WTC11 (cell line): ENCODE data around the gene WDR19. TPM values are rescaled to one million over a fixed set of nuclear protein-coding genes. Genes with fewer than 3 reads are reported as not detected.

Source experiments
- ATAC-seq: fragments of 200-7000 bp; cut with Tn5 transposase; 2 replicates; pipeline ENCODE4 v1.10.0; 2021; ENCODE audit warnings: mild to moderate bottlenecking, moderate library complexity
- CTCF ChIA-PET: fragments of 300-600 bp; sonication (Branson Sonifier 250); formaldehyde crosslinking; loops from one replicate; lab custom pipeline; 2021; ENCODE audit warnings: antibody characterized with exemption; lab: Charles Lee
- POLR2A ChIA-PET: fragments of 350-600 bp; sonication (Branson Sonifier 250); formaldehyde crosslinking; loops from one replicate; lab custom pipeline; 2021; ENCODE audit warnings: antibody characterized with exemption; lab: Charles Lee
- DNase-seq: peaks from one replicate; pipeline ENCODE4 v3.0.0; 2021; ENCODE audit warnings: low spot score
- H3K27ac Mint-ChIP-seq: 2 replicates; pipeline ENCODE4 v1.8.0; 2021; ENCODE audit warnings: mixed read lengths
- H3K27me3 Mint-ChIP-seq: 2 replicates; pipeline ENCODE4 v1.8.0; 2021; ENCODE audit warnings: low read depth, mild to moderate bottlenecking, moderate library complexity, mixed read lengths
- H3K36me3 Mint-ChIP-seq: 2 replicates; pipeline ENCODE4 v1.8.0; 2021; ENCODE audit warnings: mixed read lengths
- H3K4me1 Mint-ChIP-seq: 2 replicates; pipeline ENCODE4 v1.8.0; 2022; ENCODE audit warnings: mixed read lengths
- H3K4me3 Mint-ChIP-seq: 2 replicates; pipeline ENCODE4 v1.8.0; 2021; ENCODE audit warnings: mild to moderate bottlenecking, moderate library complexity, mixed read lengths
- H3K9me3 Mint-ChIP-seq: 2 replicates; pipeline ENCODE4 v1.8.0; 2021; ENCODE audit warnings: mixed read lengths
- CBFB ChIP-seq: sonication (generic); formaldehyde crosslinking; IDR thresholded peaks from 2 replicates; pipeline ENCODE4 v1.8.1; 2022; ENCODE audit warnings: mild to moderate bottlenecking, low read depth, missing genetic modification reagents
- CREM ChIP-seq: sonication (generic); formaldehyde crosslinking; IDR thresholded peaks from 2 replicates; pipeline ENCODE4 v1.8.1; 2022; ENCODE audit warnings: mild to moderate bottlenecking, missing genetic modification reagents, moderate library complexity
- E2F4 ChIP-seq: sonication (generic); formaldehyde crosslinking; IDR thresholded peaks from 2 replicates; pipeline ENCODE4 v1.8.1; 2022; ENCODE audit warnings: low read depth, mild to moderate bottlenecking, moderate library complexity, missing genetic modification reagents, borderline replicate concordance
- EMX1 ChIP-seq: fragments of 250-450 bp; sonication (Bioruptor Pico); IDR thresholded peaks from 2 replicates; pipeline ENCODE4 v1.8.0; 2021; ENCODE audit warnings: mild to moderate bottlenecking
- ESRRA ChIP-seq: sonication (generic); formaldehyde crosslinking; IDR thresholded peaks from 2 replicates; pipeline ENCODE4 v1.8.1; 2022; ENCODE audit warnings: mild to moderate bottlenecking, missing genetic modification reagents, borderline replicate concordance
- GTF2I ChIP-seq: fragments of 250-450 bp; sonication (Bioruptor Pico); conservative IDR thresholded peaks from 2 replicates; pipeline ENCODE4 v1.4.0; 2021; ENCODE audit warnings: mild to moderate bottlenecking
- NR1H2 ChIP-seq: sonication (generic); formaldehyde crosslinking; IDR thresholded peaks from 2 replicates; pipeline ENCODE4 v1.9.0; 2021; ENCODE audit warnings: mild to moderate bottlenecking, moderate library complexity, missing genetic modification reagents
- OVOL2 ChIP-seq: fragments of 250-450 bp; sonication (Bioruptor Pico); IDR thresholded peaks from 2 replicates; pipeline ENCODE4 v1.9.0; 2021; ENCODE audit warnings: mild to moderate bottlenecking, borderline replicate concordance
- RELA ChIP-seq: sonication (generic); formaldehyde crosslinking; IDR thresholded peaks from 2 replicates; pipeline ENCODE4 v1.8.1; 2022; ENCODE audit warnings: missing genetic modification reagents, mild to moderate bottlenecking, borderline replicate concordance
- SMAD3 ChIP-seq: sonication (generic); formaldehyde crosslinking; IDR thresholded peaks from 2 replicates; pipeline ENCODE4 v1.8.0; 2022; ENCODE audit warnings: missing genetic modification reagents, mild to moderate bottlenecking, borderline replicate concordance
- USF2 ChIP-seq: sonication (generic); formaldehyde crosslinking; IDR thresholded peaks from 2 replicates; pipeline ENCODE4 v1.8.1; 2023; ENCODE audit warnings: mild to moderate bottlenecking, missing genetic modification reagents, moderate library complexity
- ZBTB43 ChIP-seq: sonication (generic); formaldehyde crosslinking; IDR thresholded peaks from 2 replicates; pipeline ENCODE4 v1.8.1; 2023; ENCODE audit warnings: mild to moderate bottlenecking, missing genetic modification reagents
- ZNF138 ChIP-seq: sonication (generic); formaldehyde crosslinking; conservative IDR thresholded peaks from 2 replicates; pipeline ENCODE4 v1.8.1; 2022; ENCODE audit warnings: mild to moderate bottlenecking, moderate library complexity, missing genetic modification reagents
- ZNF317 ChIP-seq: sonication (generic); formaldehyde crosslinking; IDR thresholded peaks from 2 replicates; pipeline ENCODE4 v1.8.1; 2023; ENCODE audit warnings: low read depth, mild to moderate bottlenecking, moderate library complexity, missing genetic modification reagents, borderline replicate concordance
- ZNF416 ChIP-seq: fragments of 250-450 bp; sonication (Bioruptor Pico); IDR thresholded peaks from 2 replicates; pipeline ENCODE4 v1.9.0; 2021; ENCODE audit warnings: mild to moderate bottlenecking, inconsistent platforms
- ZNF532 ChIP-seq: fragments of 250-450 bp; sonication (Bioruptor Pico); IDR thresholded peaks from 2 replicates; pipeline ENCODE4 v1.9.0; 2021; ENCODE audit warnings: mild to moderate bottlenecking, borderline replicate concordance
- ZNF671 ChIP-seq: fragments of 250-450 bp; sonication (Bioruptor Pico); IDR thresholded peaks from 2 replicates; pipeline ENCODE4 v1.8.0; 2021; ENCODE audit warnings: mild to moderate bottlenecking
- total RNA-seq: library from RNA; stranded (reverse); gene quantifications from 3 replicates; pipeline ENCODE4 v1.2.3, GENCODE V29; 2021

Gene WDR19
- total RNA-seq, 1 experiment from 2014 or later, result 23.3 TPM

DNA sequence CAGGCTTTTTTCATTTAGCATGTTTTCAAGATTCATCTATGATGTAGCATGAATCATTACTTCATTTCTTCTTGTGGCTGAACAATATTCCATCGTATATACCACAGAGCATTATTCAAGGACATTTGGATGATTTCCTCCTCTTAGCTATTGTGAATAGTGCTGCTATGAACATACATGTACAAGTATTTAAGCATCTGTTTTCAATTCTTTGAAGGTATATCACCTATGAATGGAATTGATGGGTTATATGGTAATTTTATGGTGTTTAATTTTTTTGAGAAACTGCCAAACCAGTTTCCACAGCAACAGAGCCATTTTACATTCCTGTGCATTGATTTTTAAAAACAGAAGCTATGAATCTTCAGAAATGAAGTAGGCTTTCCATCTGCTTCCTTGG, 36.1 kb upstream of the WDR19 start:
- Mint-ChIP-seq H3K27me3 (no peaks in the 10 kb centered on the region), H3K4me1 (no peaks in the 10 kb centered on the region), H3K27ac (no peak overlapping the region), H3K4me3 (no peak overlapping the region), H3K9me3 (no peaks in the 10 kb centered on the region), H3K36me3 (no peaks in the 10 kb centered on the region)
- POLR2A ChIA-PET, result interaction anchor here (0.6 kb wide), 1 partner anchor 269 kb away, joined by 7 read pairs; no protein-coding TSS in a partner anchor
- TF ChIP-seq NR1H2 (CRISPR knock-in tag), result no peak
- TF ChIP-seq GTF2I, result no peak
- TF ChIP-seq ZNF416, result no peak
- TF ChIP-seq EMX1 (CRISPR knock-in tag), result no peak
- no peak for TF ChIP-seq ZBTB43 (CRISPR knock-in tag)
- no peak for TF ChIP-seq ZNF671
- no peak for TF ChIP-seq SMAD3 (CRISPR knock-in tag)
- TF ChIP-seq RELA (CRISPR knock-in tag), result no peak
- no peak for TF ChIP-seq ZNF532
- no peak for TF ChIP-seq USF2 (CRISPR knock-in tag)
- DNase-seq (no peak), ATAC-seq (no peak)
- CTCF ChIA-PET, result interaction anchor here (1.8 kb wide), 1 partner anchor 253 kb away, joined by 4 read pairs; no protein-coding TSS in a partner anchor

DNA sequence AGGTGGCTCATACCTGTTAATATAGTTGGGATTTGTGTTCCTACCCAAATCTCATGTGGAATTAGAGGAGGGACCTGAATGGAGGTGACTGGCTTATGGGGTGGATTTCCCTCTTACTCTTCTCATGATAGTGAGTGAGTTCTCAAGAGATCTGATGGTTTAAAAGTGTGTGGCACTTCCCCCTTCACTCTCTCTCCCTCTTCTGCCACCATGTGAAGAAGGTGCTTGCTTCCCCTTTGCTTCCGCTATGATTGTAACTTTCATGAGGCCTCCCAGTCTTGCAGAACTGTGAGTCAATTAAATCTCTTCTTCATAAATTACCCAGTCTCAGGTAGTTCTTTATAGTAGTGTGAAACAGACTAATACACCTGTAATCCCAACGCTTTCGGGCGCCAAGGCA, 28.3 kb upstream of the WDR19 start:
- no peaks in the 10 kb centered on the region for H3K36me3 Mint-ChIP-seq
- CTCF ChIA-PET, result no interaction called here
- ATAC-seq, result no peak
- no peaks in the 10 kb centered on the region for H3K27me3 Mint-ChIP-seq
- TF ChIP-seq E2F4 (CRISPR knock-in tag) (no peak), CREM (CRISPR knock-in tag) (no peak), ZNF138 (CRISPR knock-in tag) (no peak), OVOL2 (CRISPR knock-in tag) (no peak), ZNF317 (CRISPR knock-in tag) (no peak), CBFB (CRISPR knock-in tag) (no peak), ESRRA (no peak)
- TF ChIP-seq, all 79 proteins: peak for 0
- H3K4me1 Mint-ChIP-seq, result no peaks in the 10 kb centered on the region
- H3K4me3 Mint-ChIP-seq, result no peak overlapping the region
- no peak overlapping the region for H3K27ac Mint-ChIP-seq
- no peaks in the 10 kb centered on the region; the same call in 1 of the 2 replicates for H3K9me3 Mint-ChIP-seq
- DNase-seq, result no peak
- POLR2A ChIA-PET, result no interaction called here
